ENCODE measurements around the gene JAK1. TPM values are rescaled to one million over a fixed set of nuclear protein-coding genes. Genes with fewer than 3 reads are reported as not detected.

The JAK1 gene
- total and polyA plus RNA-seq, 2 experiments from 2014 or later = 8.0 to 19.5 TPM

DNA sequence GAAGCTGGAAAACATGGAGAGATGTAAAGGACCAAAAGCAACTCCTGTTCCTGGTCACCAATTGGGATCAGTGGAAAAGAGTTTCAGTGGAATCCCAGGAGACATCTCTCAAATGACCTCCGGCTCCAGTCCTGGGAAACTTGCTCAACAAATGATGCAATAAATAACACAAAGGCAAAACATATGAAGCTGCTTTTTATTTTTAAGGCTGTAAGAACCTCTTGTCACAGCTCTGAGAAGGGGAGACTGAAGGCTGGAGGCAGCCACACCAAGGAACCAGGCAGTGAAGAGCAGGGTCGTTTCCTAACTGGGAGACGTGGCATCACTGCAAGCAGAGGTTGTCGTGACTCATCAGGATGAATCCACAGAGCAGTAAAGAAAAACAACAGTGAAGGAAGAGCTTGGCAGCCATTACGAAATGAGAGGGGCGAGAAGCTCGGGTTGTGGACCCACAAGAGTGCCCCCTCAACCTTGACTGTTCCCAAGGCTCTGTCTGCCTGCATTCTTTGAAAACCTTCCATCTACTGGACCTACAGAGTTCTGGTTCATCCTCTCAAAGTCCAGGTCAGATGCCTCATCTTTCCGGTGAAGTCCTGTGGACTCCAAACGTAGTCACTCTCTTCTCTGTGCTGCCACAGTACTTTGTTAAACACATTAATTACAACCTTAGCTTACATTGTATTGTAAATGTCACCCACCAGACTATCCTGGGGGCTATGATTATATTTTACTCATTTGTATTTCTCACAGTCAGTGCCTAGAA is 32.1 kb downstream of the JAK1 start (continued):
- TF ChIP-seq, protein P1, sequence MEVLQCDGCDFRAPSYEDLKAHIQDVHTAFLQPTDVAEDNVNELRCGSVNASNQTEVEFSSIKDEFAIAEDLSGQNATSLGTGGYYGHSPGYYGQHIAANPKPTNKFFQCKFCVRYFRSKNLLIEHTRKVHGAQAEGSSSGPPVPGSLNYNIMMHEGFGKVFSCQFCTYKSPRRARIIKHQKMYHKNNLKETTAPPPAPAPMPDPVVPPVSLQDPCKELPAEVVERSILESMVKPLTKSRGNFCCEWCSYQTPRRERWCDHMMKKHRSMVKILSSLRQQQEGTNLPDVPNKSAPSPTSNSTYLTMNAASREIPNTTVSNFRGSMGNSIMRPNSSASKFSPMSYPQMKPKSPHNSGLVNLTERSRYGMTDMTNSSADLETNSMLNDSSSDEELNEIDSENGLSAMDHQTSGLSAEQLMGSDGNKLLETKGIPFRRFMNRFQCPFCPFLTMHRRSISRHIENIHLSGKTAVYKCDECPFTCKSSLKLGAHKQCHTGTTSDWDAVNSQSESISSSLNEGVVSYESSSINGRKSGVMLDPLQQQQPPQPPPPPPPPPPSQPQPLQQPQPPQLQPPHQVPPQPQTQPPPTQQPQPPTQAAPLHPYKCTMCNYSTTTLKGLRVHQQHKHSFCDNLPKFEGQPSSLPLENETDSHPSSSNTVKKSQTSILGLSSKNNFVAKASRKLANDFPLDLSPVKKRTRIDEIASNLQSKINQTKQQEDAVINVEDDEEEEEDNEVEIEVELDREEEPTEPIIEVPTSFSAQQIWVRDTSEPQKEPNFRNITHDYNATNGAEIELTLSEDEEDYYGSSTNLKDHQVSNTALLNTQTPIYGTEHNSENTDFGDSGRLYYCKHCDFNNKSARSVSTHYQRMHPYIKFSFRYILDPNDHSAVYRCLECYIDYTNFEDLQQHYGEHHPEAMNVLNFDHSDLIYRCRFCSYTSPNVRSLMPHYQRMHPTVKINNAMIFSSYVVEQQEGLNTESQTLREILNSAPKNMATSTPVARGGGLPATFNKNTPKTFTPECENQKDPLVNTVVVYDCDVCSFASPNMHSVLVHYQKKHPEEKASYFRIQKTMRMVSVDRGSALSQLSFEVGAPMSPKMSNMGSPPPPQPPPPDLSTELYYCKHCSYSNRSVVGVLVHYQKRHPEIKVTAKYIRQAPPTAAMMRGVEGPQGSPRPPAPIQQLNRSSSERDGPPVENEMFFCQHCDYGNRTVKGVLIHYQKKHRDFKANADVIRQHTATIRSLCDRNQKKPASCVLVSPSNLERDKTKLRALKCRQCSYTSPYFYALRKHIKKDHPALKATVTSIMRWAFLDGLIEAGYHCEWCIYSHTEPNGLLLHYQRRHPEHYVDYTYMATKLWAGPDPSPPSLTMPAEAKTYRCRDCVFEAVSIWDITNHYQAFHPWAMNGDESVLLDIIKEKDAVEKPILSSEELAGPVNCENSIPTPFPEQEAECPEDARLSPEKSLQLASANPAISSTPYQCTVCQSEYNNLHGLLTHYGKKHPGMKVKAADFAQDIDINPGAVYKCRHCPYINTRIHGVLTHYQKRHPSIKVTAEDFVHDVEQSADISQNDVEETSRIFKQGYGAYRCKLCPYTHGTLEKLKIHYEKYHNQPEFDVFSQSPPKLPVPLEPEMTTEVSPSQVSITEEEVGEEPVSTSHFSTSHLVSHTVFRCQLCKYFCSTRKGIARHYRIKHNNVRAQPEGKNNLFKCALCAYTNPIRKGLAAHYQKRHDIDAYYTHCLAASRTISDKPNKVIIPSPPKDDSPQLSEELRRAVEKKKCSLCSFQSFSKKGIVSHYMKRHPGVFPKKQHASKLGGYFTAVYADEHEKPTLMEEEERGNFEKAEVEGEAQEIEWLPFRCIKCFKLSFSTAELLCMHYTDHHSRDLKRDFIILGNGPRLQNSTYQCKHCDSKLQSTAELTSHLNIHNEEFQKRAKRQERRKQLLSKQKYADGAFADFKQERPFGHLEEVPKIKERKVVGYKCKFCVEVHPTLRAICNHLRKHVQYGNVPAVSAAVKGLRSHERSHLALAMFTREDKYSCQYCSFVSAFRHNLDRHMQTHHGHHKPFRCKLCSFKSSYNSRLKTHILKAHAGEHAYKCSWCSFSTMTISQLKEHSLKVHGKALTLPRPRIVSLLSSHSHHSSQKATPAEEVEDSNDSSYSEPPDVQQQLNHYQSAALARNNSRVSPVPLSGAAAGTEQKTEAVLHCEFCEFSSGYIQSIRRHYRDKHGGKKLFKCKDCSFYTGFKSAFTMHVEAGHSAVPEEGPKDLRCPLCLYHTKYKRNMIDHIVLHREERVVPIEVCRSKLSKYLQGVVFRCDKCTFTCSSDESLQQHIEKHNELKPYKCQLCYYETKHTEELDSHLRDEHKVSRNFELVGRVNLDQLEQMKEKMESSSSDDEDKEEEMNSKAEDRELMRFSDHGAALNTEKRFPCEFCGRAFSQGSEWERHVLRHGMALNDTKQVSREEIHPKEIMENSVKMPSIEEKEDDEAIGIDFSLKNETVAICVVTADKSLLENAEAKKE (CRISPR knock-in tag; IDR thresholded peaks at IDR 0.05) = no peak

DNA sequence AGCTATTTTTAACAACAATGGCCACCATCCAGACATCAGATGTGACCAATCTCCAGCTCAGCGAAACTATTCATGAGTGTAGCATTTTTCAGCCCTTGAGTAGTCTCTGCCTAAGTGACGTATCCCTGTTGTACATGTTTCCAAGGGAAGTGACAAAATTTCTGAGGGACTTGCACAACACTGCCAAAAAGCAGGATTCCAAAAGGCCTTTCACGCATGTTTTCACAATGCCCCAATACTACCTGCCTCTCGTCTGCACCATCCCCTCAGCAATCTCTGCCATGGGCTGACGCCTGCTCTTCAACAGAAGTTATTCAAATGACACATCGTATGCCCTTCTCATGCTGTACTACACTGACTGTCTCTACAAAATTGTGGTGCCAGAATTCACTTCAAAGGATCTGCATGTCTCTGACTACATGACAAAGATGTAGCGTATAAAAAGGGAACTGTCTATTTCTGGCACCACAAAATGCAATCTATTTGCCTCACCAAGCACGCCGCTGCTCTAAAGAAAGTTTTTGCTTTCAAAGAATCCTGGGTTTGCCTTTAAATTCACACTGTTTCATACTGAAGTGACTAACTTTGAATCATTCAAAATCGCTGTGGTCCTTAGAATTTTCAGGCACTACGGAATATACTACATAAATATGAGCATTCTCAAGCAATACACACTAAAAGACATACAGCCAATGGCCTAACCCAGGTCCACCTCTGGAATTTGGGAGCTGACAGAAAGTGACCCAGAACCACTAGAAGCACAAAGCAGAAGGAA is 32.9 kb downstream of the JAK1 start:
- Histone ChIP-seq H2AFZ (no peak overlapping the region), H3K27ac (ENCODE audit: low read depth) (no peak overlapping the region), H3K79me2 (replicated peaks; ENCODE audit: insufficient read depth) (peaks cover 13% of the 10 kb centered on the region), H3K4me2 (no peak overlapping the region), H3K27me3 (ENCODE audit: insufficient read depth) (no peaks in the 10 kb centered on the region), H3K9me2 (ENCODE audit: insufficient read depth) (0 out of 2 replicates have a peak, but pooled peaks cover 4% of the 10 kb centered on the region), H4K20me1 (replicated peaks; ENCODE audit: insufficient read depth) (peaks cover 5% of the 10 kb centered on the region; the same call in 1 of the 2 replicates), H3K4me3 (no peak overlapping the region), H3K36me3 (ENCODE audit: insufficient read depth) (no peaks in the 10 kb centered on the region), H3F3A (replicated peaks; ENCODE audit: low read depth) (no peaks in the 10 kb centered on the region), H3K4me1 (ENCODE audit: insufficient read depth) (peaks cover 11% of the 10 kb centered on the region)
- DNase-seq (ENCODE audit: low spot score) (no peak), ATAC-seq (no peak; the same call in 2 of the 3 replicates)
- Mint-ChIP-seq H3K36me3 (ENCODE audit: low read depth) (peaks cover 4% of the 10 kb centered on the region; the same call in 1 of the 3 replicates), H3K9me3 (peaks cover 9% of the 10 kb centered on the region; the same call in 2 of the 3 replicates), H3K27ac (no peak overlapping the region), H3K4me1 (peaks cover 29% of the 10 kb centered on the region), H3K4me3 (no peak overlapping the region), H3K27me3 (ENCODE audit: insufficient read depth, low read depth, poor library complexity) (peaks cover 1% of the 10 kb centered on the region)
- TF ChIP-seq ZNF331 (CRISPR knock-in tag; IDR thresholded peaks at IDR 0.05; ENCODE audit: low read depth) = no peak
- no peak for TF ChIP-seq CREB1 (CRISPR knock-in tag; IDR thresholded peaks at IDR 0.05; ENCODE audit: low read depth)
- TF ChIP-seq JUNB (IDR thresholded peaks at IDR 0.05; ENCODE audit: unreplicated experiment) = no peak
- TF ChIP-seq STAT1 (IDR thresholded peaks at IDR 0.05; ENCODE audit: unreplicated experiment) = no peak

Measured in GM23338 (cell line).